ENCODE measurements around the gene GRIK3.

- TF ChIP-seq CTCF (conservative IDR thresholded peaks at IDR 0.05; ENCODE audit: low read depth in 2 of 2): no peak
- no peak for TF ChIP-seq REST (IDR thresholded peaks at IDR 0.05; ENCODE audit: unreplicated experiment)
- no peak for TF ChIP-seq EZH2 (IDR thresholded peaks at IDR 0.05; ENCODE audit: low read depth, unreplicated experiment)
- no peak for TF ChIP-seq EZH2phosphoT487 (IDR thresholded peaks at IDR 0.05; ENCODE audit: unreplicated experiment)
- TF ChIP-seq CREB1 (CRISPR knock-in tag; IDR thresholded peaks at IDR 0.05; ENCODE audit: low read depth): no peak
- no peak for TF ChIP-seq STAT1 (IDR thresholded peaks at IDR 0.05; ENCODE audit: unreplicated experiment)
- TF ChIP-seq ZNF331 (CRISPR knock-in tag; IDR thresholded peaks at IDR 0.05; ENCODE audit: low read depth): no peak
- no peak for TF ChIP-seq POLR2AphosphoS5 (IDR thresholded peaks at IDR 0.05; ENCODE audit: low read depth)
- no peak for TF ChIP-seq NANOG (IDR thresholded peaks at IDR 0.05; ENCODE audit: borderline replicate concordance)
- no peak for TF ChIP-seq ZNF114 (CRISPR knock-in tag; IDR thresholded peaks at IDR 0.05)
These were observed 190.3 kb downstream of the GRIK3 start for GRCh38 chr1:36843906-36844610.
